GM23338 (cell line): ENCODE results near the gene TMUB1. TPM values are rescaled to one million over a fixed set of nuclear protein-coding genes. Genes with fewer than 3 reads are reported as not detected.

ENCODE experiments used
- ATAC-seq: fragments of 200-7000 bp; cut with Tn5 transposase; 3 replicates; pipeline ENCODE4 v1.9.1; 2020
- DNase-seq: peaks from one replicate; pipeline ENCODE4 v3.0.0-alpha.2; 2015; ENCODE audit warnings: low spot score
- H2AFZ ChIP-seq: fragments of 200-600 bp; sonication (generic); 2 replicates; pipeline ENCODE4 v1.8.0; 2016; ENCODE audit warnings: antibody characterized with exemption, mild to moderate bottlenecking, moderate library complexity
- H3F3A ChIP-seq: fragments of 200-600 bp; sonication (generic); replicated peaks from 2 replicates; pipeline ENCODE4 v1.8.0; 2017; ENCODE audit warnings: antibody characterized with exemption, mixed run types, low read depth
- H3K27ac ChIP-seq: fragments of 200-600 bp; sonication (generic); 2 replicates; pipeline ENCODE4 v1.6.1; 2016; ENCODE audit warnings: low read depth
- H3K27me3 ChIP-seq: fragments of 200-600 bp; sonication (generic); 2 replicates; pipeline ENCODE4 v1.8.0; 2016; ENCODE audit warnings: mild to moderate bottlenecking, mixed run types, moderate library complexity; ENCODE audit not compliant: insufficient read depth
- H3K36me3 ChIP-seq: fragments of 200-600 bp; sonication (generic); 2 replicates; pipeline ENCODE4 v1.8.0; 2016; ENCODE audit warnings: mild to moderate bottlenecking; ENCODE audit not compliant: insufficient read depth
- H3K4me1 ChIP-seq: fragments of 200-600 bp; sonication (generic); 2 replicates; pipeline ENCODE4 v1.8.0; 2016; ENCODE audit warnings: mild to moderate bottlenecking, moderate library complexity; ENCODE audit not compliant: insufficient read depth
- H3K4me2 ChIP-seq: fragments of 200-600 bp; sonication (generic); 2 replicates; pipeline ENCODE4 v1.7.1; 2017; ENCODE audit warnings: mixed run types
- H3K4me3 ChIP-seq: fragments of 200-600 bp; sonication (generic); 2 replicates; pipeline ENCODE4 v1.6.1; 2016; ENCODE audit warnings: mixed run types
- H3K79me2 ChIP-seq: fragments of 200-600 bp; sonication (generic); replicated peaks from 2 replicates; pipeline ENCODE4 v1.8.0; 2017; ENCODE audit warnings: mild to moderate bottlenecking; ENCODE audit not compliant: insufficient read depth
- H3K9me2 ChIP-seq: fragments of 200-600 bp; sonication (generic); 2 replicates; pipeline ENCODE4 v1.8.0; 2017; ENCODE audit not compliant: insufficient read depth
- H4K20me1 ChIP-seq: fragments of 200-600 bp; sonication (generic); replicated peaks from 2 replicates; pipeline ENCODE4 v1.8.0; 2017; ENCODE audit warnings: mild to moderate bottlenecking; ENCODE audit not compliant: insufficient read depth
- H3K27ac Mint-ChIP-seq: 2 replicates; pipeline ENCODE4 v1.8.0; 2020; ENCODE audit warnings: inconsistent platforms, mild to moderate bottlenecking, moderate library complexity, mixed read lengths
- H3K27me3 Mint-ChIP-seq: 3 replicates; pipeline ENCODE4 v1.8.0; 2022; ENCODE audit warnings: low read depth, mild to moderate bottlenecking, moderate library complexity, mixed read lengths, inconsistent platforms; ENCODE audit not compliant: insufficient read depth, poor library complexity
- H3K36me3 Mint-ChIP-seq: 3 replicates; pipeline ENCODE4 v1.8.0; 2021; ENCODE audit warnings: low read depth, mild to moderate bottlenecking, inconsistent platforms, moderate library complexity, mixed read lengths
- H3K4me1 Mint-ChIP-seq: 3 replicates; pipeline ENCODE4 v1.8.0; 2020; ENCODE audit warnings: mild to moderate bottlenecking, inconsistent platforms, mixed read lengths
- H3K4me3 Mint-ChIP-seq: 3 replicates; pipeline ENCODE4 v1.8.0; 2021; ENCODE audit warnings: moderate library complexity, mild to moderate bottlenecking, inconsistent platforms, mixed read lengths
- H3K9me3 Mint-ChIP-seq: 3 replicates; pipeline ENCODE4 v1.8.0; 2020; ENCODE audit warnings: moderate library complexity, mild to moderate bottlenecking, inconsistent platforms, mixed read lengths
- CREB1 ChIP-seq: fragments of 250-450 bp; sonication (Bioruptor Pico); IDR thresholded peaks from 2 replicates; pipeline ENCODE4 v1.5.0; 2020; ENCODE audit warnings: low read depth, mild to moderate bottlenecking, moderate library complexity
- EZH2 ChIP-seq: fragments of 200-600 bp; sonication (generic); IDR thresholded peaks from one replicate; pipeline ENCODE4 v1.8.0; 2017; ENCODE audit warnings: antibody characterized with exemption, mild to moderate bottlenecking, low read depth; ENCODE audit not compliant: unreplicated experiment
- EZH2phosphoT487 ChIP-seq: fragments of 200-600 bp; sonication (generic); IDR thresholded peaks from one replicate; pipeline ENCODE4 v1.8.1; 2018; ENCODE audit warnings: antibody characterized with exemption; ENCODE audit not compliant: unreplicated experiment
- JUNB ChIP-seq: IDR thresholded peaks from one replicate; pipeline ENCODE4 v1.6.1; 2016; ENCODE audit warnings: antibody characterized with exemption; ENCODE audit not compliant: unreplicated experiment
- NANOG ChIP-seq: IDR thresholded peaks from 2 replicates; pipeline ENCODE4 v1.6.1; 2016; ENCODE audit warnings: antibody characterized with exemption, borderline replicate concordance
- POLR2AphosphoS5 ChIP-seq: IDR thresholded peaks from 2 replicates; pipeline ENCODE4 v1.6.1; 2016; ENCODE audit warnings: antibody characterized with exemption, low read depth
- STAT1 ChIP-seq: IDR thresholded peaks from one replicate; pipeline ENCODE4 v1.6.1; 2016; ENCODE audit warnings: antibody characterized with exemption; ENCODE audit not compliant: unreplicated experiment
- ZNF114 ChIP-seq: fragments of 250-450 bp; sonication (Bioruptor Pico); IDR thresholded peaks from 2 replicates; pipeline ENCODE4 v1.5.0; 2020; ENCODE audit warnings: mild to moderate bottlenecking, moderate library complexity
- ZNF331 ChIP-seq: fragments of 250-450 bp; sonication (Bioruptor Pico); IDR thresholded peaks from 2 replicates; pipeline ENCODE4 v1.5.0; 2020; ENCODE audit warnings: low read depth, mild to moderate bottlenecking, moderate library complexity
- polyA plus RNA-seq: library from polyadenylated mRNA; unstranded; fragments of >200 nt; fragmentation: Nextera tagmentation; extraction: Ambion mirVana; gene quantifications from 2 replicates; pipeline ENCODE4 v1.2.1, GENCODE V29; 2016
- total RNA-seq: library from RNA; depleted of rRNA; stranded (reverse); fragments of >200 nt; shearing (Covaris generic); gene quantifications from 2 replicates; pipeline ENCODE4 v1.2.3, GENCODE V29; 2014
- TF ChIP-seq, protein P1 (sequence below): fragments of 250-450 bp; sonication (Bioruptor Pico); IDR thresholded peaks from 2 replicates; pipeline ENCODE4 v1.5.0; 2020; ENCODE audit warnings: mild to moderate bottlenecking, moderate library complexity
- TF ChIP-seq, protein P2 (sequence below): IDR thresholded peaks from 2 replicates; pipeline ENCODE4 v1.6.1; 2016; ENCODE audit warnings: antibody characterized with exemption
- TF ChIP-seq, protein P3 (sequence below): IDR thresholded peaks from one replicate; pipeline ENCODE4 v1.6.1; 2018; ENCODE audit warnings: antibody characterized with exemption; ENCODE audit not compliant: unreplicated experiment
- TF ChIP-seq, protein P4 (sequence below), 2 experiments: fragments of 200-600 bp in 1 of 2; sonication (generic) in 1 of 2; conservative IDR thresholded peaks; 2 replicates each; pipeline versions ENCODE4 v1.5.1 to v1.6.1; 2016 to 2017; ENCODE audit warnings: antibody characterized with exemption in 2 of 2, low read depth in 2 of 2, mild to moderate bottlenecking in 2 of 2, moderate library complexity in 1 of 2

The TMUB1 gene
- total and polyA plus RNA-seq, 2 experiments from 2014 or later, result 47.6 to 61.1 TPM

DNA sequence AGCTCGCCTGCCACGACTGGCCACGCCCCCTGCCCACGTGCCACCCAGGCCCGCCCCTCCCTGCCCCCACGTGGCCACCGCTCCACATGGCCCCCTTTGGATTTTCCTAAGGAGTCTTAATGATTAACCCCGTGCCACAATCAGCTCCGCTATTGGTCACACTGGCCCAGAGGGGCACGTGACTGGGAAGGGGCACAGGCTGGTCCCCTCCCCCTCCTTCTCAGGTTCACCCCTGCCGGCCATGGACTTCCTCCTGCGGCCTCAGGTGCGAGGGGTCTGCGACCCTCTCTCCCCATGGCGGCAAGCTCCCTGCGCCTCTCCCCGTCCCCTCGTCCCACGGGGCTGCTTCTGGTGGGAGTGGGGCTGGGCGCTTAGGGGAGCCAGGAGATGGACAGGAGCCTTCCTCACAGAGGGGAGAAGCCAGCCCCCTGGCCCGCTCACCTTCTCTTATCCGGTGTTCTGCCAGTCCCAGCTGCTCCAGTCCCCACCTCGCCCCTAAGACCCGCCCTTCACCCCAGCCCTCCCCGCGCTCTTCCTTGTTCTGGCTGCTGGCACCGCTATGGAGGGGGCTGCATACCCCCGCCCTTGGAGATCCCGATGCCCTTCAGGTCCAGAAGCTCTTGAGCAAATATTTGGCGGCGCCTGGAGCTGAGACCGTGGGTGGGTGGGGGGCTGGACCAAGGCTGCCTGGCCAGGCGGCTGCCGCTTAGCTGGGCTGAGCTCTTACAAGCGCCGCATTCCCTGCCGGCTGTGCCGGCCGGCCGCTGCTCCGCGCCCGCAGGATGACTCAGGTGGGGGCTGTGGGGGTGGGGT lies 20.7 kb downstream of the TMUB1 start:
- H4K20me1 ChIP-seq, result no peaks in the 10 kb centered on the region; the same call in 1 of the 2 replicates

More for the DNA sequence above, 20.7 kb downstream of the TMUB1 start:
- Mint-ChIP-seq H3K27ac (no peak overlapping the region; the same call in 1 of the 2 replicates), H3K4me3 (peak overlapping the region; percentile 74), H3K27me3 (peaks cover 35% of the 10 kb centered on the region), H3K9me3 (no peaks in the 10 kb centered on the region), H3K4me1 (peaks cover 35% of the 10 kb centered on the region), H3K36me3 (peaks cover 24% of the 10 kb centered on the region)
- Histone ChIP-seq H3K9me2 (no peaks in the 10 kb centered on the region), H3K27me3 (peaks cover 22% of the 10 kb centered on the region), H3K36me3 (peaks cover 16% of the 10 kb centered on the region), H3K79me2 (peaks cover 11% of the 10 kb centered on the region), H3K4me3 (peak overlapping the region; percentile 76), H3K4me2 (peak overlapping the region; percentile 93), H2AFZ (no peak overlapping the region), H3K4me1 (peaks cover 36% of the 10 kb centered on the region), H3K27ac (peak overlapping the region; percentile 88), H3F3A (peaks cover 15% of the 10 kb centered on the region)
- no peak for TF ChIP-seq ZNF331
- TF ChIP-seq CREB1 (CRISPR knock-in tag), result no peak; the same call in 1 of the 2 replicates
- TF ChIP-seq, protein P1, sequence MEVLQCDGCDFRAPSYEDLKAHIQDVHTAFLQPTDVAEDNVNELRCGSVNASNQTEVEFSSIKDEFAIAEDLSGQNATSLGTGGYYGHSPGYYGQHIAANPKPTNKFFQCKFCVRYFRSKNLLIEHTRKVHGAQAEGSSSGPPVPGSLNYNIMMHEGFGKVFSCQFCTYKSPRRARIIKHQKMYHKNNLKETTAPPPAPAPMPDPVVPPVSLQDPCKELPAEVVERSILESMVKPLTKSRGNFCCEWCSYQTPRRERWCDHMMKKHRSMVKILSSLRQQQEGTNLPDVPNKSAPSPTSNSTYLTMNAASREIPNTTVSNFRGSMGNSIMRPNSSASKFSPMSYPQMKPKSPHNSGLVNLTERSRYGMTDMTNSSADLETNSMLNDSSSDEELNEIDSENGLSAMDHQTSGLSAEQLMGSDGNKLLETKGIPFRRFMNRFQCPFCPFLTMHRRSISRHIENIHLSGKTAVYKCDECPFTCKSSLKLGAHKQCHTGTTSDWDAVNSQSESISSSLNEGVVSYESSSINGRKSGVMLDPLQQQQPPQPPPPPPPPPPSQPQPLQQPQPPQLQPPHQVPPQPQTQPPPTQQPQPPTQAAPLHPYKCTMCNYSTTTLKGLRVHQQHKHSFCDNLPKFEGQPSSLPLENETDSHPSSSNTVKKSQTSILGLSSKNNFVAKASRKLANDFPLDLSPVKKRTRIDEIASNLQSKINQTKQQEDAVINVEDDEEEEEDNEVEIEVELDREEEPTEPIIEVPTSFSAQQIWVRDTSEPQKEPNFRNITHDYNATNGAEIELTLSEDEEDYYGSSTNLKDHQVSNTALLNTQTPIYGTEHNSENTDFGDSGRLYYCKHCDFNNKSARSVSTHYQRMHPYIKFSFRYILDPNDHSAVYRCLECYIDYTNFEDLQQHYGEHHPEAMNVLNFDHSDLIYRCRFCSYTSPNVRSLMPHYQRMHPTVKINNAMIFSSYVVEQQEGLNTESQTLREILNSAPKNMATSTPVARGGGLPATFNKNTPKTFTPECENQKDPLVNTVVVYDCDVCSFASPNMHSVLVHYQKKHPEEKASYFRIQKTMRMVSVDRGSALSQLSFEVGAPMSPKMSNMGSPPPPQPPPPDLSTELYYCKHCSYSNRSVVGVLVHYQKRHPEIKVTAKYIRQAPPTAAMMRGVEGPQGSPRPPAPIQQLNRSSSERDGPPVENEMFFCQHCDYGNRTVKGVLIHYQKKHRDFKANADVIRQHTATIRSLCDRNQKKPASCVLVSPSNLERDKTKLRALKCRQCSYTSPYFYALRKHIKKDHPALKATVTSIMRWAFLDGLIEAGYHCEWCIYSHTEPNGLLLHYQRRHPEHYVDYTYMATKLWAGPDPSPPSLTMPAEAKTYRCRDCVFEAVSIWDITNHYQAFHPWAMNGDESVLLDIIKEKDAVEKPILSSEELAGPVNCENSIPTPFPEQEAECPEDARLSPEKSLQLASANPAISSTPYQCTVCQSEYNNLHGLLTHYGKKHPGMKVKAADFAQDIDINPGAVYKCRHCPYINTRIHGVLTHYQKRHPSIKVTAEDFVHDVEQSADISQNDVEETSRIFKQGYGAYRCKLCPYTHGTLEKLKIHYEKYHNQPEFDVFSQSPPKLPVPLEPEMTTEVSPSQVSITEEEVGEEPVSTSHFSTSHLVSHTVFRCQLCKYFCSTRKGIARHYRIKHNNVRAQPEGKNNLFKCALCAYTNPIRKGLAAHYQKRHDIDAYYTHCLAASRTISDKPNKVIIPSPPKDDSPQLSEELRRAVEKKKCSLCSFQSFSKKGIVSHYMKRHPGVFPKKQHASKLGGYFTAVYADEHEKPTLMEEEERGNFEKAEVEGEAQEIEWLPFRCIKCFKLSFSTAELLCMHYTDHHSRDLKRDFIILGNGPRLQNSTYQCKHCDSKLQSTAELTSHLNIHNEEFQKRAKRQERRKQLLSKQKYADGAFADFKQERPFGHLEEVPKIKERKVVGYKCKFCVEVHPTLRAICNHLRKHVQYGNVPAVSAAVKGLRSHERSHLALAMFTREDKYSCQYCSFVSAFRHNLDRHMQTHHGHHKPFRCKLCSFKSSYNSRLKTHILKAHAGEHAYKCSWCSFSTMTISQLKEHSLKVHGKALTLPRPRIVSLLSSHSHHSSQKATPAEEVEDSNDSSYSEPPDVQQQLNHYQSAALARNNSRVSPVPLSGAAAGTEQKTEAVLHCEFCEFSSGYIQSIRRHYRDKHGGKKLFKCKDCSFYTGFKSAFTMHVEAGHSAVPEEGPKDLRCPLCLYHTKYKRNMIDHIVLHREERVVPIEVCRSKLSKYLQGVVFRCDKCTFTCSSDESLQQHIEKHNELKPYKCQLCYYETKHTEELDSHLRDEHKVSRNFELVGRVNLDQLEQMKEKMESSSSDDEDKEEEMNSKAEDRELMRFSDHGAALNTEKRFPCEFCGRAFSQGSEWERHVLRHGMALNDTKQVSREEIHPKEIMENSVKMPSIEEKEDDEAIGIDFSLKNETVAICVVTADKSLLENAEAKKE, result no peak
- TF ChIP-seq, protein P2, sequence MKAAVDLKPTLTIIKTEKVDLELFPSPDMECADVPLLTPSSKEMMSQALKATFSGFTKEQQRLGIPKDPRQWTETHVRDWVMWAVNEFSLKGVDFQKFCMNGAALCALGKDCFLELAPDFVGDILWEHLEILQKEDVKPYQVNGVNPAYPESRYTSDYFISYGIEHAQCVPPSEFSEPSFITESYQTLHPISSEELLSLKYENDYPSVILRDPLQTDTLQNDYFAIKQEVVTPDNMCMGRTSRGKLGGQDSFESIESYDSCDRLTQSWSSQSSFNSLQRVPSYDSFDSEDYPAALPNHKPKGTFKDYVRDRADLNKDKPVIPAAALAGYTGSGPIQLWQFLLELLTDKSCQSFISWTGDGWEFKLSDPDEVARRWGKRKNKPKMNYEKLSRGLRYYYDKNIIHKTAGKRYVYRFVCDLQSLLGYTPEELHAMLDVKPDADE, result peak; percentile 9; the same call in 1 of the 2 replicates
- TF ChIP-seq POLR2AphosphoS5, result peak; percentile 56
- TF ChIP-seq ZNF114 (CRISPR knock-in tag), result no peak
- no peak for TF ChIP-seq NANOG
- TF ChIP-seq, protein P3, sequence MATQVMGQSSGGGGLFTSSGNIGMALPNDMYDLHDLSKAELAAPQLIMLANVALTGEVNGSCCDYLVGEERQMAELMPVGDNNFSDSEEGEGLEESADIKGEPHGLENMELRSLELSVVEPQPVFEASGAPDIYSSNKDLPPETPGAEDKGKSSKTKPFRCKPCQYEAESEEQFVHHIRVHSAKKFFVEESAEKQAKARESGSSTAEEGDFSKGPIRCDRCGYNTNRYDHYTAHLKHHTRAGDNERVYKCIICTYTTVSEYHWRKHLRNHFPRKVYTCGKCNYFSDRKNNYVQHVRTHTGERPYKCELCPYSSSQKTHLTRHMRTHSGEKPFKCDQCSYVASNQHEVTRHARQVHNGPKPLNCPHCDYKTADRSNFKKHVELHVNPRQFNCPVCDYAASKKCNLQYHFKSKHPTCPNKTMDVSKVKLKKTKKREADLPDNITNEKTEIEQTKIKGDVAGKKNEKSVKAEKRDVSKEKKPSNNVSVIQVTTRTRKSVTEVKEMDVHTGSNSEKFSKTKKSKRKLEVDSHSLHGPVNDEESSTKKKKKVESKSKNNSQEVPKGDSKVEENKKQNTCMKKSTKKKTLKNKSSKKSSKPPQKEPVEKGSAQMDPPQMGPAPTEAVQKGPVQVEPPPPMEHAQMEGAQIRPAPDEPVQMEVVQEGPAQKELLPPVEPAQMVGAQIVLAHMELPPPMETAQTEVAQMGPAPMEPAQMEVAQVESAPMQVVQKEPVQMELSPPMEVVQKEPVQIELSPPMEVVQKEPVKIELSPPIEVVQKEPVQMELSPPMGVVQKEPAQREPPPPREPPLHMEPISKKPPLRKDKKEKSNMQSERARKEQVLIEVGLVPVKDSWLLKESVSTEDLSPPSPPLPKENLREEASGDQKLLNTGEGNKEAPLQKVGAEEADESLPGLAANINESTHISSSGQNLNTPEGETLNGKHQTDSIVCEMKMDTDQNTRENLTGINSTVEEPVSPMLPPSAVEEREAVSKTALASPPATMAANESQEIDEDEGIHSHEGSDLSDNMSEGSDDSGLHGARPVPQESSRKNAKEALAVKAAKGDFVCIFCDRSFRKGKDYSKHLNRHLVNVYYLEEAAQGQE, result no peak
- TF ChIP-seq JUNB, result no peak
- TF ChIP-seq STAT1, result no peak
- TF ChIP-seq, protein P4, sequence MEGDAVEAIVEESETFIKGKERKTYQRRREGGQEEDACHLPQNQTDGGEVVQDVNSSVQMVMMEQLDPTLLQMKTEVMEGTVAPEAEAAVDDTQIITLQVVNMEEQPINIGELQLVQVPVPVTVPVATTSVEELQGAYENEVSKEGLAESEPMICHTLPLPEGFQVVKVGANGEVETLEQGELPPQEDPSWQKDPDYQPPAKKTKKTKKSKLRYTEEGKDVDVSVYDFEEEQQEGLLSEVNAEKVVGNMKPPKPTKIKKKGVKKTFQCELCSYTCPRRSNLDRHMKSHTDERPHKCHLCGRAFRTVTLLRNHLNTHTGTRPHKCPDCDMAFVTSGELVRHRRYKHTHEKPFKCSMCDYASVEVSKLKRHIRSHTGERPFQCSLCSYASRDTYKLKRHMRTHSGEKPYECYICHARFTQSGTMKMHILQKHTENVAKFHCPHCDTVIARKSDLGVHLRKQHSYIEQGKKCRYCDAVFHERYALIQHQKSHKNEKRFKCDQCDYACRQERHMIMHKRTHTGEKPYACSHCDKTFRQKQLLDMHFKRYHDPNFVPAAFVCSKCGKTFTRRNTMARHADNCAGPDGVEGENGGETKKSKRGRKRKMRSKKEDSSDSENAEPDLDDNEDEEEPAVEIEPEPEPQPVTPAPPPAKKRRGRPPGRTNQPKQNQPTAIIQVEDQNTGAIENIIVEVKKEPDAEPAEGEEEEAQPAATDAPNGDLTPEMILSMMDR (conservative IDR thresholded peaks at IDR 0.05; ENCODE audit: low read depth in 2 of 2), result no peak
- TF ChIP-seq EZH2phosphoT487, result no peak
- TF ChIP-seq EZH2, result no peak
- ATAC-seq, result peak; percentile 44
- peak; percentile 98 for DNase-seq
